HCT116 (cell line): Measurements from ENCODE around the gene POLA1. TPM values are rescaled to one million over a fixed set of nuclear protein-coding genes. Genes with fewer than 3 reads are reported as not detected.

Source experiments
- ATAC-seq: fragments of 200-7000 bp; cut with Tn5 transposase; 2 replicates; pipeline ENCODE4 v1.9.1; 2020; ENCODE audit warnings: mild to moderate bottlenecking, moderate library complexity
- BruUV-seq: library from RNA; stranded (reverse); fragments of 400-500 nt; replicated peaks from 2 replicates; lab custom pipeline; 2021; lab: Mats Ljungman, UMichigan
- CTCF ChIA-PET: fragments of 300-600 bp; sonication (Branson Sonifier 250); formaldehyde crosslinking; loops from one replicate; lab custom pipeline; 2021; ENCODE audit warnings: antibody characterized with exemption; lab: Charles Lee
- POLR2A ChIA-PET: fragments of 300-600, 350-600 bp; sonication (Branson Sonifier 250); formaldehyde crosslinking; loops from one replicate; lab custom pipeline; 2021; ENCODE audit warnings: antibody characterized with exemption; lab: Charles Lee
- RAD21 ChIA-PET, 2 experiments: fragments of 300-600 bp; sonication (Branson Sonifier 250); formaldehyde crosslinking; loops; one replicate each; lab custom pipeline; 2023; ENCODE audit warnings: low total read pairs in 2 of 2; ENCODE audit not compliant: uncharacterized antibody in 2 of 2, unreplicated experiment in 2 of 2, low non-redundant PET in 1 of 2; lab: Charles Lee
- DNase-seq: peaks from one replicate; pipeline ENCODE4 v3.0.0-alpha.2; 2010; ENCODE audit warnings: low read depth, low spot score
- H2AFZ ChIP-seq: fragments of 200-600 bp; shearing (Covaris generic), sonication (generic); 2 replicates; pipeline ENCODE4 v1.6.1; 2017; ENCODE audit warnings: low read depth, mixed run types, mixed read lengths, antibody characterized with exemption, low read length; ENCODE audit not compliant: poor library complexity, severe bottlenecking
- H3K27ac ChIP-seq: 2 replicates; pipeline ENCODE4 v1.5.1; 2012; ENCODE audit warnings: low read depth, low read length
- H3K27me3 ChIP-seq: fragments of 200-600 bp; sonication (generic); 2 replicates; pipeline ENCODE4 v1.6.1; 2016; ENCODE audit warnings: mixed run types, low read length, mixed read lengths; ENCODE audit not compliant: insufficient read depth
- H3K36me3 ChIP-seq, 2 experiments: fragments of 200-500 bp in 1 of 2; fragments of 200-600 bp in 1 of 2; sonication (Bioruptor generic) in 1 of 2; sonication (generic) in 1 of 2; 2 replicates each; pipeline versions ENCODE4 v1.5.1 to v1.6.1; 2014 to 2016; ENCODE audit warnings: low read length in 2 of 2, inconsistent platforms in 1 of 2, mixed read lengths in 1 of 2, mixed run types in 1 of 2; ENCODE audit not compliant: insufficient read depth in 2 of 2, control insufficient read depth in 1 of 2
- H3K4me1 ChIP-seq, 2 experiments: fragments of 200-600 bp in 1 of 2; sonication (generic) in 1 of 2; 2 replicates each; pipeline versions ENCODE4 v1.5.1 to v1.6.1; 2012 to 2017; ENCODE audit warnings: low read length in 2 of 2, inconsistent platforms in 1 of 2, mild to moderate bottlenecking in 1 of 2, mixed read lengths in 1 of 2, mixed run types in 1 of 2, moderate library complexity in 1 of 2; ENCODE audit not compliant: insufficient read depth in 2 of 2, control insufficient read depth in 1 of 2
- H3K4me2 ChIP-seq: fragments of 200-600 bp; sonication (generic); 2 replicates; pipeline ENCODE4 v1.6.1; 2017; ENCODE audit warnings: mixed run types, low read length, mixed read lengths
- H3K4me3 ChIP-seq, 2 experiments: fragments of 200-600 bp in 1 of 2; sonication (generic) in 1 of 2; replicated peaks in 1 of 2; 2 replicates each; pipeline ENCODE4 v1.5.1; 2011 to 2016; ENCODE audit warnings: low read length in 2 of 2, control low read depth in 1 of 2, low read depth in 1 of 2, mild to moderate bottlenecking in 1 of 2, mixed read lengths in 1 of 2, mixed run types in 1 of 2
- H3K79me2 ChIP-seq: fragments of 200-600 bp; sonication (generic); 2 replicates; pipeline ENCODE4 v1.6.1; 2017; ENCODE audit warnings: mild to moderate bottlenecking, mixed run types, low read length, moderate library complexity, mixed read lengths; ENCODE audit not compliant: insufficient read depth
- H3K9ac ChIP-seq: fragments of 200-600 bp; sonication (generic); 2 replicates; pipeline ENCODE4 v1.6.1; 2016; ENCODE audit warnings: low read length, mixed read lengths
- H3K9me2 ChIP-seq: fragments of 200-600 bp; sonication (generic), shearing (Covaris generic); 2 replicates; pipeline ENCODE4 v1.6.1; 2017; ENCODE audit warnings: mixed run types, mild to moderate bottlenecking, moderate library complexity; ENCODE audit not compliant: insufficient read depth
- H3K9me3 ChIP-seq, 2 experiments: fragments of 200-500 bp in 1 of 2; fragments of 200-600 bp in 1 of 2; sonication (Bioruptor generic) in 1 of 2; sonication (generic) in 1 of 2; 2 replicates each; pipeline ENCODE4 v1.6.1; 2014 to 2017; ENCODE audit warnings: low read length in 2 of 2, mixed read lengths in 2 of 2, inconsistent platforms in 1 of 2, low read depth in 1 of 2, mild to moderate bottlenecking in 1 of 2, mixed run types in 1 of 2, moderate library complexity in 1 of 2; ENCODE audit not compliant: control insufficient read depth in 1 of 2, insufficient read depth in 1 of 2
- H4K20me1 ChIP-seq: fragments of 200-600 bp; sonication (generic), shearing (Covaris generic); 2 replicates; pipeline ENCODE4 v1.6.1; 2017; ENCODE audit warnings: mixed run types, mild to moderate bottlenecking, moderate library complexity; ENCODE audit not compliant: insufficient read depth
- CEBPB ChIP-seq: IDR thresholded peaks from 2 replicates; pipeline ENCODE4 v1.6.1; 2012; ENCODE audit warnings: low read depth
- JUND ChIP-seq: IDR thresholded peaks from 2 replicates; pipeline ENCODE4 v1.6.1; 2012
- SRF ChIP-seq: IDR thresholded peaks from 2 replicates; pipeline ENCODE4 v1.6.1; 2012; ENCODE audit warnings: low read depth
- intact Hi-C: fragments of 100-400 bp; cut with micrococcal nuclease; formaldehyde crosslinking; loops from 2 replicates; pipeline ENCODE4 v1.10.0; 2022
- total RNA-seq: library from RNA; stranded (reverse); gene quantifications from one replicate; pipeline ENCODE4 v1.2.1, GENCODE V29; 2021; ENCODE audit not compliant: unreplicated experiment
- TF ChIP-seq, protein P1 (sequence below): IDR thresholded peaks from 2 replicates; pipeline ENCODE4 v1.6.1; 2012; ENCODE audit warnings: low read depth
- TF ChIP-seq, protein P2 (sequence below): IDR thresholded peaks from 2 replicates; pipeline ENCODE4 v1.6.1; 2011; ENCODE audit warnings: mild to moderate bottlenecking, low read length, moderate library complexity; ENCODE audit not compliant: insufficient replicate concordance; ENCODE audit errors: extremely low read depth

POLA1 gene
- total RNA-seq, 1 experiment from 2014 or later, result 27.0 TPM

DNA sequence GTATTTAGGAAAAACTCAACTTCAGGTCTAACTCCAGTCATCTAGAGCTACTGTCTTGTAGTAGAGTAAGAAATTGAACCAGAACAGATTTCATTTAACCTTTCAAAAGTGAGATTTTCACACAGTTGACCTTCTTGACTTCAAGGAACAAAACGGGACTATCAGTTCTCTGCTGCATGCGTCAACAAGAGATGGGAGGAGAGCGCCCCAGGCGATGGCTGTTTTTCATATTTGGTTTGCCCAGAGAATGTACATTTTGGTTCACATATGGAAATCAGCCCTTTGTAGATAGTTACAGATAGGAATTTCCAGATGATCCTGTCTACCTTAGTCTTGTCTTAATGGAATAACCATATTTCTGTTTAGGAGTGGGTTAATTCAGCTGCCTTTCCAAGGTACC is 158.1 kb downstream of the POLA1 start:
- DNase-seq, result no peak
- H3K4me2 ChIP-seq, result no peak overlapping the region
- ChIA-PET RAD21 (no interaction called here), CTCF (no interaction called here)
- H3K4me1 ChIP-seq, result no peaks in the 10 kb centered on the region
- no peaks in the 10 kb centered on the region for H3K9me3 ChIP-seq
- H3K4me3 ChIP-seq, result no peak overlapping the region
- BruUV-seq, result no TSS peak
- no peak overlapping the region for H2AFZ ChIP-seq
- TF ChIP-seq, protein P1, sequence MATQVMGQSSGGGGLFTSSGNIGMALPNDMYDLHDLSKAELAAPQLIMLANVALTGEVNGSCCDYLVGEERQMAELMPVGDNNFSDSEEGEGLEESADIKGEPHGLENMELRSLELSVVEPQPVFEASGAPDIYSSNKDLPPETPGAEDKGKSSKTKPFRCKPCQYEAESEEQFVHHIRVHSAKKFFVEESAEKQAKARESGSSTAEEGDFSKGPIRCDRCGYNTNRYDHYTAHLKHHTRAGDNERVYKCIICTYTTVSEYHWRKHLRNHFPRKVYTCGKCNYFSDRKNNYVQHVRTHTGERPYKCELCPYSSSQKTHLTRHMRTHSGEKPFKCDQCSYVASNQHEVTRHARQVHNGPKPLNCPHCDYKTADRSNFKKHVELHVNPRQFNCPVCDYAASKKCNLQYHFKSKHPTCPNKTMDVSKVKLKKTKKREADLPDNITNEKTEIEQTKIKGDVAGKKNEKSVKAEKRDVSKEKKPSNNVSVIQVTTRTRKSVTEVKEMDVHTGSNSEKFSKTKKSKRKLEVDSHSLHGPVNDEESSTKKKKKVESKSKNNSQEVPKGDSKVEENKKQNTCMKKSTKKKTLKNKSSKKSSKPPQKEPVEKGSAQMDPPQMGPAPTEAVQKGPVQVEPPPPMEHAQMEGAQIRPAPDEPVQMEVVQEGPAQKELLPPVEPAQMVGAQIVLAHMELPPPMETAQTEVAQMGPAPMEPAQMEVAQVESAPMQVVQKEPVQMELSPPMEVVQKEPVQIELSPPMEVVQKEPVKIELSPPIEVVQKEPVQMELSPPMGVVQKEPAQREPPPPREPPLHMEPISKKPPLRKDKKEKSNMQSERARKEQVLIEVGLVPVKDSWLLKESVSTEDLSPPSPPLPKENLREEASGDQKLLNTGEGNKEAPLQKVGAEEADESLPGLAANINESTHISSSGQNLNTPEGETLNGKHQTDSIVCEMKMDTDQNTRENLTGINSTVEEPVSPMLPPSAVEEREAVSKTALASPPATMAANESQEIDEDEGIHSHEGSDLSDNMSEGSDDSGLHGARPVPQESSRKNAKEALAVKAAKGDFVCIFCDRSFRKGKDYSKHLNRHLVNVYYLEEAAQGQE, result no peak
- no peak for TF ChIP-seq CEBPB
- TF ChIP-seq JUND, result no peak
- TF ChIP-seq, protein P2, sequence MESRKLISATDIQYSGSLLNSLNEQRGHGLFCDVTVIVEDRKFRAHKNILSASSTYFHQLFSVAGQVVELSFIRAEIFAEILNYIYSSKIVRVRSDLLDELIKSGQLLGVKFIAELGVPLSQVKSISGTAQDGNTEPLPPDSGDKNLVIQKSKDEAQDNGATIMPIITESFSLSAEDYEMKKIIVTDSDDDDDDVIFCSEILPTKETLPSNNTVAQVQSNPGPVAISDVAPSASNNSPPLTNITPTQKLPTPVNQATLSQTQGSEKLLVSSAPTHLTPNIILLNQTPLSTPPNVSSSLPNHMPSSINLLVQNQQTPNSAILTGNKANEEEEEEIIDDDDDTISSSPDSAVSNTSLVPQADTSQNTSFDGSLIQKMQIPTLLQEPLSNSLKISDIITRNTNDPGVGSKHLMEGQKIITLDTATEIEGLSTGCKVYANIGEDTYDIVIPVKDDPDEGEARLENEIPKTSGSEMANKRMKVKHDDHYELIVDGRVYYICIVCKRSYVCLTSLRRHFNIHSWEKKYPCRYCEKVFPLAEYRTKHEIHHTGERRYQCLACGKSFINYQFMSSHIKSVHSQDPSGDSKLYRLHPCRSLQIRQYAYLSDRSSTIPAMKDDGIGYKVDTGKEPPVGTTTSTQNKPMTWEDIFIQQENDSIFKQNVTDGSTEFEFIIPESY, result no peak
- no peak for TF ChIP-seq SRF
- TF ChIP-seq, all 23 proteins: peak for 0
- POLR2A ChIA-PET, result no interaction called here
- no peaks in the 10 kb centered on the region for H3K36me3 ChIP-seq
- no peak overlapping the region for H3K27ac ChIP-seq
- H3K9me2 ChIP-seq, result no peaks in the 10 kb centered on the region
- no peak for ATAC-seq
- intact Hi-C loops, result no loop called here
- H3K9ac ChIP-seq, result no peak overlapping the region
- H3K79me2 ChIP-seq, result no peaks in the 10 kb centered on the region
- H3K27me3 ChIP-seq, result no peaks in the 10 kb centered on the region
- no peaks in the 10 kb centered on the region for H4K20me1 ChIP-seq
